GM12878 (cell line): ENCODE results near the gene CDK11A. TPM values are rescaled to one million over a fixed set of nuclear protein-coding genes. Genes with fewer than 3 reads are reported as not detected.
"Not testable (repeated sequence)": the region's sequence is repeated elsewhere in the genome, so short reads cannot be mapped to it uniquely, and the experiment has no call there.

Experiments
- ATAC-seq: fragments of 200-7000 bp; cut with Tn5 transposase; 3 replicates; pipeline ENCODE4 v1.9.1; 2020; ENCODE audit warnings: mild to moderate bottlenecking, moderate library complexity
- BruUV-seq: library from RNA; stranded (reverse); fragments of 400-500 nt; replicated peaks from 2 replicates; lab custom pipeline; 2021; lab: Mats Ljungman, UMichigan
- CTCF ChIA-PET: fragments of 300-600 bp; sonication (Branson Sonifier 250); formaldehyde crosslinking; extraction: SDS; loops from one replicate; lab custom pipeline; 2021; ENCODE audit warnings: inconsistent platforms; lab: Yijun Ruan, JAX
- POLR2A ChIA-PET: fragments of 350-600 bp; formaldehyde crosslinking; extraction: SDS; loops from one replicate; lab custom pipeline; 2021; ENCODE audit warnings: inconsistent platforms; lab: Charles Lee
- RAD21 ChIA-PET: fragments of 300-600 bp; sonication (Branson Sonifier 250); formaldehyde crosslinking; loops from one replicate; lab custom pipeline; 2023; ENCODE audit warnings: antibody characterized with exemption; ENCODE audit not compliant: unreplicated experiment; lab: Charles Lee
- SMC1A ChIA-PET: fragments of 300-600 bp; sonication (Branson Sonifier 250); formaldehyde crosslinking; loops from one replicate; lab custom pipeline; 2023; ENCODE audit not compliant: unreplicated experiment, uncharacterized antibody; lab: Charles Lee
- DNase-seq: peaks from one replicate; pipeline ENCODE4 v3.0.0-alpha.2; 2011; ENCODE audit warnings: low read depth, low spot score
- FAIRE-seq: peaks from 3 replicates; lab custom pipeline; 2011; peaks lifted over from hg19 to GRCh38; lab: Jason Lieb, UNC
- H2AFZ ChIP-seq: 2 replicates; pipeline ENCODE4 v1.6.0; 2011; ENCODE audit warnings: low read depth, low read length, control low read depth; ENCODE audit not compliant: control insufficient read depth
- H3K27ac ChIP-seq: 2 replicates; pipeline ENCODE4 v1.5.1; 2011; ENCODE audit warnings: control low read depth; ENCODE audit not compliant: control insufficient read depth, insufficient read depth
- H3K27me3 ChIP-seq, 2 experiments: replicated peaks in 1 of 2; 2 replicates each; pipeline versions ENCODE4 v1.6.0 to v1.6.1; 2011; ENCODE audit warnings: low read length in 1 of 2; ENCODE audit not compliant: control insufficient read depth in 2 of 2, insufficient read depth in 2 of 2
- H3K36me3 ChIP-seq, 2 experiments: 2 replicates each; pipeline ENCODE4 v1.5.1; 2011; ENCODE audit warnings: low read length in 1 of 2; ENCODE audit not compliant: control insufficient read depth in 2 of 2, insufficient read depth in 2 of 2
- H3K4me1 ChIP-seq: 2 replicates; pipeline ENCODE4 v1.6.1; 2011; ENCODE audit warnings: mild to moderate bottlenecking, low read length, moderate library complexity, mixed read lengths; ENCODE audit not compliant: control insufficient read depth, insufficient read depth
- H3K4me2 ChIP-seq: 2 replicates; pipeline ENCODE4 v1.6.0; 2011; ENCODE audit warnings: control low read depth; ENCODE audit not compliant: control insufficient read depth, insufficient read depth
- H3K4me3 ChIP-seq: fragments of 200-600 bp; sonication (generic); 2 replicates; pipeline ENCODE4 v1.5.1; 2016
- H3K79me2 ChIP-seq: 2 replicates; pipeline ENCODE4 v1.6.0; 2011; ENCODE audit warnings: low read length; ENCODE audit not compliant: control insufficient read depth, insufficient read depth
- H3K9ac ChIP-seq: 2 replicates; pipeline ENCODE4 v1.8.0; 2011; ENCODE audit warnings: low read length, control low read depth, mixed read lengths; ENCODE audit not compliant: control insufficient read depth, insufficient read depth
- H3K9me3 ChIP-seq: replicated peaks from 3 replicates; pipeline ENCODE4 v1.5.1; 2011; ENCODE audit warnings: mild to moderate bottlenecking, low read length; ENCODE audit not compliant: control insufficient read depth, insufficient read depth
- H4K20me1 ChIP-seq: 2 replicates; pipeline ENCODE4 v1.6.0; 2011; ENCODE audit not compliant: control insufficient read depth, insufficient read depth
- CHD4 ChIP-seq: fragments of 200-600 bp; sonication (generic); IDR thresholded peaks from 2 replicates; pipeline ENCODE4 v1.6.1; 2016; ENCODE audit warnings: mild to moderate bottlenecking
- CREM ChIP-seq: IDR thresholded peaks from 2 replicates; pipeline ENCODE4 v1.6.1; 2014; ENCODE audit warnings: antibody characterized with exemption, low read depth
- ESRRA ChIP-seq: IDR thresholded peaks from 2 replicates; pipeline ENCODE4 v1.6.1; 2012; ENCODE audit warnings: mild to moderate bottlenecking, low read length, improper control_type of control experiment
- HCFC1 ChIP-seq: fragments of 150-350 bp; IDR thresholded peaks from 2 replicates; pipeline ENCODE4 v1.6.1; 2014; ENCODE audit warnings: low read length
- HDAC6 ChIP-seq: fragments of 200-600 bp; sonication (generic); IDR thresholded peaks from one replicate; pipeline ENCODE4 v1.8.0; 2017; ENCODE audit warnings: antibody characterized with exemption; ENCODE audit not compliant: unreplicated experiment
- MTA2 ChIP-seq: fragments of 450-650 bp; IDR thresholded peaks from 2 replicates; pipeline ENCODE4 v1.6.1; 2016; ENCODE audit warnings: low read depth, mild to moderate bottlenecking, moderate library complexity
- MYC ChIP-seq: IDR thresholded peaks from 2 replicates; pipeline ENCODE4 v1.6.1; 2011; ENCODE audit warnings: mild to moderate bottlenecking, low read length, moderate library complexity, inconsistent platforms; ENCODE audit not compliant: insufficient read depth, insufficient replicate concordance, insufficient read length, severe bottlenecking
- NRF1 ChIP-seq: conservative IDR thresholded peaks from 2 replicates; pipeline ENCODE4 v1.6.1; 2011; ENCODE audit warnings: mild to moderate bottlenecking, low read depth, low read length, improper control_type of control experiment
- POLR2AphosphoS5 ChIP-seq: IDR thresholded peaks from 2 replicates; pipeline ENCODE4 v1.6.1; 2011; ENCODE audit warnings: mild to moderate bottlenecking, low read length, inconsistent platforms
- SMC3 ChIP-seq: IDR thresholded peaks from 2 replicates; pipeline ENCODE4 v1.6.1; 2011; ENCODE audit warnings: low read length, improper control_type of control experiment, borderline replicate concordance
- WGBS: methylation state at CpG from one replicate; pipeline ENCODE4 v1.1.6; 2016; ENCODE audit warnings: low lambda C conversion rate; ENCODE audit not compliant: insufficient replicate concordance, insufficient coverage; ENCODE audit errors: missing lambda C conversion rate; 5-methylcytosine and 5-hydroxymethylcytosine counted together
- in situ Hi-C: fragments of 300-500 bp; cut with MboI; formaldehyde crosslinking; loops from 9 replicates; pipeline ENCODE4 v1.14.3; 2018; ENCODE audit warnings: mixed read lengths
- intact Hi-C: fragments of 100-400 bp; cut with micrococcal nuclease; formaldehyde crosslinking; loops from one replicate; pipeline ENCODE4 v1.14.2; 2022; ENCODE audit not compliant: unreplicated experiment
- polyA plus RNA-seq, 11 experiments: library from polyadenylated mRNA; depleted of rRNA in 4 of 11; unstranded in 6 of 11; stranded (reverse) in 5 of 11; fragments of >200 nt; fragmentation: Nextera tagmentation in 4 of 11; fragmentation: Illumina TruSeq in 1 of 11; extraction: Ambion mirVana in 4 of 11; extraction: Trizol in 1 of 11; gene quantifications; 1 replicate in 1 of 11; 2 replicates in 10 of 11; pipeline versions ENCODE4 v1.2.1 to v1.2.3, GENCODE V29; 2011 to 2016; ENCODE audit warnings: inconsistent platforms in 2 of 11, missing spikeins in 2 of 11, low read depth in 1 of 11
- total RNA-seq, 4 experiments: library from RNA; depleted of rRNA in 3 of 4; stranded (reverse); fragments of >200 nt in 3 of 4; fragmentation: Illumina TruSeq in 1 of 4; extraction: Trizol in 1 of 4; gene quantifications; 2 replicates each; pipeline versions ENCODE4 v1.2.1 to v1.2.3, GENCODE V29; 2013 to 2021

CDK11A gene
- total and polyA plus RNA-seq, 10 of the 15 experiments (the other 5 are each of a cell fraction or from before 2014, with no cell fraction given): 5.1 to 46.0 (median 25.9) TPM

DNA sequence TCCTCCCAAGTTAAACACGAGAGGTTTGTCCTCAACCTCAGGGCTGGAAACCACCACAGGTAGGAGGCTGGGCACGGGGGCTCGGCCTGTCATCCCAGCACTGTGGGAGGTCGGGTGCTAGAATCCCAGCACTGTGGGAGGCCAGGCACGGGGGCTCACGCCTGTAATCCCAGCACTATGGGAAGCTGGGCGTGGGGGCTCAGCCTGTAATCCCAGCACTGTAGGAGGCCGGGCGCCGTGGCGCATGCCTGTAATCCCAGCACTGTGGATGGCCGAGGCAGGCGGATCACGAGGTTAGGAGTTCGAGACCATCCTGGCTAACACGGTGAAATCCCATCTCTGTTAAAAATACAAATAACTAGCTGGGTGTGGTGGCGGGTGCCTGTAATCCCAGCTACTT is 6.7 kb upstream of the CDK11A start:
- SMC1A ChIA-PET: no interaction called here
- ATAC-seq: no peak
- no peak for TF ChIP-seq ESRRA
- TF ChIP-seq SMC3: no peak
- TF ChIP-seq HCFC1: no peak
- no peak for TF ChIP-seq CREM
- no peak for TF ChIP-seq MYC
- TF ChIP-seq NRF1: no peak
- TF ChIP-seq POLR2AphosphoS5: no peak
- TF ChIP-seq MTA2: no peak
- no peak for TF ChIP-seq HDAC6
- no peak for TF ChIP-seq CHD4
- TF ChIP-seq, all 136 proteins: peak for 0
- Histone ChIP-seq H3K9me3 (no peaks in the 10 kb centered on the region), H3K4me1 (no peaks in the 10 kb centered on the region), H3K36me3 (peaks cover 0 to 1% of the 10 kb centered on the region in 2 experiments; a peak in 1 of 4 replicates), H3K4me2 (no peak overlapping the region), H2AFZ (no peak overlapping the region), H3K4me3 (no peak overlapping the region), H3K9ac (no peak overlapping the region), H3K27ac (no peak overlapping the region), H3K79me2 (no peaks in the 10 kb centered on the region), H3K27me3 (no peaks in the 10 kb centered on the region), H4K20me1 (no peaks in the 10 kb centered on the region)
- in situ Hi-C loops (no loop called here), intact Hi-C loops (no loop called here)
- ChIA-PET RAD21 (no interaction called here), POLR2A (interaction anchor here (0.6 to 0.7 kb wide), 2 partner anchors 46 to 159 kb away, joined by 4 to 5 read pairs; no protein-coding TSS in a partner anchor), CTCF (no interaction called here)
- DNase-seq (no peak), FAIRE-seq (no peak)
- 95% methylated on average over 17 of the region's 17 CpGs for WGBS
- no TSS peak for BruUV-seq

DNA sequence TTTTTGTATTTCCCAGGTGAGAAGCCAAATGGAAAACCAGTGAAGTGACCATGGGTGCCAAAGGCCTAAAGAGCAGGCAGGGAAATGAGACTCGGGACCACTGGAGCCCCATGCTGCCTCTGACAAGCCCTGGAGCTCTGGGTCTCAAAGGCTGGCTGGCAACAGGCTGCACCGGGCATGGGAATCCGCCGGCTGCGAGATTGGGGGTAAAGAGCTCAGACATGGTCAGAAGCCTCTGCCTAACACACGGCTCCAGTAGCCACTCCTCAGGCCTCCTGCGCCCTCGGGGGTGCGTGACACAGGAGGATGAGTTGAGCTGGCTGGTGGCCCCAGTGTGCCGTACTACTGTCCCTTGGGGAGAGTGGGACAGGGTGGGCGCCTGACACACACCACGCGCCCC is 6.1 kb upstream of the CDK11A start:
- H2AFZ ChIP-seq, CTCF ChIA-PET, intact Hi-C loops, H3K4me1 ChIP-seq, H3K27me3 ChIP-seq, DNase-seq, H4K20me1 ChIP-seq, POLR2A ChIA-PET, FAIRE-seq, H3K79me2 ChIP-seq, BruUV-seq, H3K27ac ChIP-seq, ATAC-seq, SMC1A ChIA-PET, H3K9ac ChIP-seq, in situ Hi-C loops, RAD21 ChIA-PET, H3K9me3 ChIP-seq, H3K36me3 ChIP-seq, H3K4me3 ChIP-seq, H3K4me2 ChIP-seq: not testable (repeated sequence)
- WGBS: no CpG with 5 or more reads among the region's 13 CpGs

DNA sequence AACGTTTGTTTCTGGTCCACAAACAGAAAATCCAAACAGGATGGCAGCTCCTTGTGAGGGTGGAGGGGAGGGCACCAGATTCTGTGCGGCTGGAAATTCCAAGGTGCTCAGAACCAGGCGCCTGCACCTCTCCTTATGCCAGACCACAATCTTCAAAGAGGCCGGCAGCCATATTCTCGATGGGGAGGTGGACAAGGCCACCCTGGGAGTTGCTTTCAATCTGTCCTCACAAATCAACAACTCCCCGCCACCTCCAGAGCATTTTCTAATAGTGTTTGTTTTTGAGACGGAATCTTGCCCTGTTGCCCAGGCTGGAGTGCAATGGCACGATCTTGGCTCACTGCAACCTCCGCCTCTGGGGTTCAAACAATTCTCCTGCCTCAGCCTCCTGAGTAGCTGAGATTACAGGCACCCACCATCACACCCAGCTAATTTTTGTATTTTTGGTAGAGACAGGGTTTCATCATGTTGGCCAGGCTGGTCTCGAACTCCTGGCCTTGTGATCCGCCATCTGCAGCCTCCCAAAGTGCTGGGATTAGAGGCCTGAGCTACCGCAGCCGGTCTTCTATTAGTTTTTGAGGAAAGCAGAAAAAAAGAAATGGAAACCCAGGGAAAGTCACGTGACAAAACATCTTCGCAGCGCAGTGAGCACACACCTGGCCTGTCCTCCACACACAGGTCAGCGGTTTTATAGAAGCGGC is 5.1 kb upstream of the CDK11A start:
- H3K27me3 ChIP-seq, H3K4me1 ChIP-seq, H3K36me3 ChIP-seq, intact Hi-C loops, H3K79me2 ChIP-seq, H3K9ac ChIP-seq, RAD21 ChIA-PET, H2AFZ ChIP-seq, DNase-seq, H3K4me3 ChIP-seq, FAIRE-seq, CTCF ChIA-PET, H4K20me1 ChIP-seq, in situ Hi-C loops, H3K4me2 ChIP-seq, BruUV-seq, H3K27ac ChIP-seq, ATAC-seq, POLR2A ChIA-PET, H3K9me3 ChIP-seq, SMC1A ChIA-PET: not testable (repeated sequence)
- WGBS: 90% methylated on average over 16 of the region's 18 CpGs
